Right lobe of liver (tissue), 6 donors: Measurements from ENCODE around the gene NQO2. TPM values are rescaled to one million over a fixed set of nuclear protein-coding genes. Genes with fewer than 3 reads are reported as not detected.

Source experiments
- ATAC-seq, 4 donors: fragments of 200-7000 bp; cut with Tn5 transposase; one replicate each; pipeline ENCODE4 v1.9.1; 2020; ENCODE audit warnings: mild to moderate bottlenecking in 4 of 4, moderate library complexity in 4 of 4
- DNase-seq, 3 donors: peaks; one replicate each; pipeline ENCODE4 v3.0.0-alpha.2; 2020
- H3K27ac ChIP-seq, 3 donors: fragments of 200-600 bp; one replicate each; pipeline ENCODE4 v1.8.0; 2022
- H3K27me3 ChIP-seq, 2 donors: fragments of 200-600 bp; one replicate each; pipeline ENCODE4 v1.8.0; 2022
- H3K36me3 ChIP-seq, 4 donors: fragments of 200-600 bp; sonication (generic) in 1 of 4; one replicate each; pipeline versions ENCODE4 v1.5.1 to v1.8.0; 2017 to 2022; ENCODE audit warnings: control low read depth in 1 of 4
- H3K4me1 ChIP-seq, 4 donors: fragments of 200-600 bp; sonication (generic) in 1 of 4; one replicate each; pipeline versions ENCODE4 v1.5.1 to v1.8.0; 2017 to 2022; ENCODE audit warnings: control low read depth in 1 of 4
- H3K4me3 ChIP-seq, 3 donors: fragments of 200-600 bp; one replicate each; pipeline ENCODE4 v1.8.0; 2022
- H3K9me3 ChIP-seq, 4 donors: fragments of 200-600 bp; sonication (generic) in 1 of 4; one replicate each; pipeline versions ENCODE4 v1.5.1 to v1.8.0; 2017 to 2022; ENCODE audit warnings: control low read depth in 1 of 4
- CTCF ChIP-seq, 4 donors: fragments of 200-600 bp in 3 of 4; fragments of 450-650 bp in 1 of 4; IDR thresholded peaks; one replicate each; pipeline versions ENCODE4 v1.5.1 to v1.8.0; 2016 to 2022; ENCODE audit warnings: antibody characterized with exemption in 4 of 4, mild to moderate bottlenecking in 2 of 4
- POLR2A ChIP-seq: fragments of 450-650 bp; IDR thresholded peaks from one replicate; pipeline ENCODE4 v1.6.1; 2017; ENCODE audit warnings: antibody characterized with exemption, mild to moderate bottlenecking
- WGBS: methylation state at CpG from one replicate; pipeline ENCODE4 v1.1.6; 2018; ENCODE audit warnings: low coverage, low lambda C conversion rate; ENCODE audit not compliant: insufficient coverage; ENCODE audit errors: missing lambda C conversion rate; 5-methylcytosine and 5-hydroxymethylcytosine counted together
- intact Hi-C, 2 donors: fragments of 100-400 bp; cut with DNase I; formaldehyde crosslinking; loops; one replicate each; pipeline versions ENCODE4 v1.11.2 to v1.14.1; 2022
- total RNA-seq, 6 experiments: library from RNA; depleted of rRNA in 2 of 6; stranded (reverse); fragments of >200 nt in 2 of 6; fragmentation: NEBNext Ultra II Directional in 3 of 6; extraction: Animal tissue kit (Norgen Biotek cat#: 25700) in 3 of 6; gene quantifications; one replicate each; pipeline versions ENCODE4 v1.1.0 to v1.2.4, GENCODE V29; 2016 to 2023
- donor health status: DM: no; HTN: yes; CAD: no.
- donor health status: DM: no; HTN: no; CAD: no.
- donor health status: DM: no; HTN: no; CAD: no.
- donor health status: DM: no; HTN: yes; CAD: no.
- donor health status: DM: no; HTN: yes; CAD: no.

Gene NQO2
- total RNA-seq, 6 experiments from 2014 or later = 44.5 to 74.2 (median 67.3) TPM

- DNase-seq (no peak), ATAC-seq (no peak)
- no peaks in the 10 kb centered on the region for H3K36me3 ChIP-seq
- 83% methylated on average over 5 of the region's 5 CpGs for WGBS
- H3K4me3 ChIP-seq = no peak overlapping the region
- no peak overlapping the region for H3K27ac ChIP-seq
- no peak for TF ChIP-seq CTCF (IDR thresholded peaks at IDR 0.05)
- no peak for TF ChIP-seq POLR2A
- intact Hi-C loops = no loop called here
- no peaks in the 10 kb centered on the region for H3K9me3 ChIP-seq
- H3K27me3 ChIP-seq = no peaks in the 10 kb centered on the region
- peaks cover 0 to 18% (median 3%) of the 10 kb centered on the region in 4 donors for H3K4me1 ChIP-seq
Observed at GRCh38 chr6:2973676-2974075, 26.0 kb upstream of the NQO2 start.

- H3K36me3 ChIP-seq = no peaks in the 10 kb centered on the region
- no peak overlapping the region for H3K27ac ChIP-seq
- peaks cover 0 to 5% (median 0%) of the 10 kb centered on the region in 4 donors for H3K4me1 ChIP-seq
- TF ChIP-seq POLR2A = no peak
- TF ChIP-seq CTCF (IDR thresholded peaks at IDR 0.05) = no peak
- DNase-seq (no peak), ATAC-seq (no peak)
- no peaks in the 10 kb centered on the region for H3K9me3 ChIP-seq
- H3K4me3 ChIP-seq = no peak overlapping the region
- no peaks in the 10 kb centered on the region for H3K27me3 ChIP-seq
- intact Hi-C loops = no loop called here
- WGBS = 82% methylated on average over 4 of the region's 5 CpGs
Observed at GRCh38 chr6:2976060-2976459, 23.6 kb upstream of the NQO2 start.

- intact Hi-C loops = no loop called here
Observed at GRCh38 chr6:2976571-2977085, 23.1 kb upstream of the NQO2 start.

GRCh38 chr6:2977290-2977689 is 22.4 kb upstream of the NQO2 start:
- no peaks in the 10 kb centered on the region for H3K27me3 ChIP-seq
- intact Hi-C loops = no loop called here
- peaks cover 0 to under 1% (median 0%) of the 10 kb centered on the region in 4 donors for H3K4me1 ChIP-seq
- no peak overlapping the region for H3K27ac ChIP-seq
- ATAC-seq (no peak), DNase-seq (no peak)
- H3K9me3 ChIP-seq = no peaks in the 10 kb centered on the region
- H3K4me3 ChIP-seq = no peak overlapping the region
- H3K36me3 ChIP-seq = no peaks in the 10 kb centered on the region
- TF ChIP-seq CTCF (IDR thresholded peaks at IDR 0.05) = no peak
- TF ChIP-seq POLR2A = no peak
- WGBS = 60% methylated on average over 5 of the region's 5 CpGs

More at GRCh38 chr6:2976571-2977085, 23.1 kb upstream of the NQO2 start:
- Histone ChIP-seq H3K4me1 (peaks cover 0 to 5% (median 0%) of the 10 kb centered on the region in 4 donors), H3K27ac (no peak overlapping the region), H3K4me3 (no peak overlapping the region), H3K9me3 (no peaks in the 10 kb centered on the region), H3K27me3 (no peaks in the 10 kb centered on the region), H3K36me3 (no peaks in the 10 kb centered on the region)
- WGBS = 73% methylated on average over 6 of the region's 7 CpGs
- DNase-seq (no peak), ATAC-seq (no peak)
- TF ChIP-seq CTCF (IDR thresholded peaks at IDR 0.05) (no peak), POLR2A (no peak)
